Adipose tissue (tissue), 3 donors: ENCODE results near the gene FEZF2. TPM values are rescaled to one million over a fixed set of nuclear protein-coding genes. Genes with fewer than 3 reads are reported as not detected.

Experiments used
- H3K27ac ChIP-seq: one replicate; pipeline ENCODE4 v1.5.1; 2013; ENCODE audit warnings: low read depth, low read length
- WGBS, 3 donors: extraction: QIAGEN DNeasy Blood & Tissue Kit; methylation state at CpG; one replicate each; pipeline ENCODE4 v1.1.7; 2013; 5-methylcytosine and 5-hydroxymethylcytosine counted together
- polyA plus RNA-seq, 3 donors: library from polyadenylated mRNA; stranded (reverse); fragments of 200-250 nt; gene quantifications; one replicate each; pipeline ENCODE4 v1.2.3, GENCODE V29; 2013
- donor health status: healthy with polysubstance abuse.
- donor health status: Bipolar disorder and iron deficiency.
- donor health status: healthy.

The FEZF2 gene
- polyA plus RNA-seq, 3 donors = not detected

- WGBS, 3 donors = 3 to 5% (median 4%) methylated on average over 30 of the region's 30 CpGs
- H3K27ac ChIP-seq = no peak overlapping the region
These were observed 1.2 kb upstream of the FEZF2 start for GRCh38 chr3:62374341-62375218.

- WGBS, 3 donors = 3 to 4% (median 3%) methylated on average over 47 of the region's 47 CpGs
- H3K27ac ChIP-seq = no peak overlapping the region
These were observed 474 bp upstream of the FEZF2 start for GRCh38 chr3:62373714-62374333.

- WGBS, 3 donors = 2 to 5% (median 3%) methylated on average over 30 of the region's 30 CpGs
- H3K27ac ChIP-seq = no peak overlapping the region
These were observed 719 bp downstream of the FEZF2 start for GRCh38 chr3:62372621-62373041.

GRCh38 chr3:62371720-62372591 is 1.4 kb downstream of the FEZF2 start:
- 2 to 4% (median 3%) methylated on average over 65 to 66 of the region's 66 CpGs for WGBS, 3 donors
- no peak overlapping the region for H3K27ac ChIP-seq

- 5 to 8% (median 7%) methylated on average over 49 of the region's 49 CpGs for WGBS, 3 donors
- H3K27ac ChIP-seq = no peak overlapping the region
These were observed 2.3 kb downstream of the FEZF2 start for GRCh38 chr3:62370858-62371719.

GRCh38 chr3:62370112-62370857 is 3.1 kb downstream of the FEZF2 start:
- WGBS, 3 donors = 3 to 5% (median 4%) methylated on average over 46 of the region's 46 CpGs
- H3K27ac ChIP-seq = no peak overlapping the region

GRCh38 chr3:62369476-62369743 is 3.9 kb downstream of the FEZF2 start:
- H3K27ac ChIP-seq = no peak overlapping the region
- 6 to 10% (median 7%) methylated on average over 12 of the region's 12 CpGs for WGBS, 3 donors

- 3 to 5% (median 3%) methylated on average over 54 to 58 of the region's 58 CpGs for WGBS, 3 donors
- no peak overlapping the region for H3K27ac ChIP-seq
These were observed 4.5 kb downstream of the FEZF2 start for GRCh38 chr3:62368705-62369475.

- WGBS, 3 donors = 7 to 9% (median 7%) methylated on average over 19 of the region's 19 CpGs
- no peak overlapping the region for H3K27ac ChIP-seq
These were observed 5.1 kb downstream of the FEZF2 start for GRCh38 chr3:62368290-62368704.

GRCh38 chr3:62367763-62368195 is 5.6 kb downstream of the FEZF2 start:
- WGBS, 3 donors = 2 to 6% (median 3%) methylated on average over 24 to 25 of the region's 25 CpGs
- no peak overlapping the region for H3K27ac ChIP-seq

- no peak overlapping the region for H3K27ac ChIP-seq
- WGBS, 3 donors = 18 to 33% (median 20%) methylated on average over 4 of the region's 4 CpGs
These were observed 7.2 kb downstream of the FEZF2 start for GRCh38 chr3:62366126-62366484.

- no peak overlapping the region for H3K27ac ChIP-seq
- 16 to 30% (median 17%) methylated on average over 16 of the region's 16 CpGs for WGBS, 3 donors
These were observed 7.8 kb downstream of the FEZF2 start for GRCh38 chr3:62365391-62366125.

GRCh38 chr3:62364191-62364590 is 9.2 kb downstream of the FEZF2 start:
- H3K27ac ChIP-seq = no peak overlapping the region

GRCh38 chr3:62363275-62363674 is 10.1 kb downstream of the FEZF2 start:
- WGBS, 3 donors = 79 to 84% (median 81%) methylated on average over 6 of the region's 6 CpGs
- H3K27ac ChIP-seq = no peak overlapping the region

- 52 to 66% (median 64%) methylated on average over 3 of the region's 3 CpGs for WGBS, 3 donors
- no peak overlapping the region for H3K27ac ChIP-seq
These were observed 11.5 kb downstream of the FEZF2 start for GRCh38 chr3:62361824-62362223.

- no peak overlapping the region for H3K27ac ChIP-seq
- 80 to 89% (median 82%) methylated on average over 3 of the region's 3 CpGs for WGBS, 3 donors
These were observed 12.1 kb downstream of the FEZF2 start for GRCh38 chr3:62361261-62361660.
